ENCODE measurements around the gene CTF1.

Gene CTF1

DNA sequence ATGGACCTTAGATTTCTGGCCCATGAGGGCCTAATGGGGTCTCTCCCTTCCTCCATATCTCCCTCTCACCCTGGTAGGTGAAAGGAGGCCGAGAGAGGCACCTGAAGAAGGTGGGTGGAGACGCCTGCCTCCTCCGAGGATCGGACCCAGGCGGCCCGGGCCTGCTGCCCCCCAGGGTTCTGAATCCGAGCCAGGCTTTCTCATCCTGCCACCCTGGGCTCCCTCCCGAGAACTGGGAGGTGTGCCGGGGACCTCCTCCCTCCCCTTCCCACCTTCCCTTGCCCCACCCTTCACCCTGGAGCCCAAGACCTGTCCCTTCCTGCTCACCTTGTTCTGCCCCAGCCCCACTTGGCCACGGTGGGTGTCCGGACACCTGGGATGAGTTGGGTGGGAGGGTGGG, 32.0 kb downstream of the CTF1 start:
- Histone ChIP-seq H3K27ac (no peak overlapping the region), H3K4me1 (peaks cover 6% of the 10 kb centered on the region), H3K4me2 (ENCODE audit: low read length) (no peak overlapping the region), H3K27me3 (ENCODE audit: control insufficient read depth, insufficient read depth, low read length) (no peaks in the 10 kb centered on the region), H3K4me3 (ENCODE audit: low read depth, low read length) (no peak overlapping the region), H3K9ac (no peak overlapping the region), H2AFZ (no peak overlapping the region), H3K79me2 (no peaks in the 10 kb centered on the region), H3K9me3 (ENCODE audit: control insufficient read depth, low read length) (no peaks in the 10 kb centered on the region), H3K36me3 (ENCODE audit: control insufficient read depth, insufficient read depth, low read length) (no peaks in the 10 kb centered on the region)
- TF ChIP-seq, protein P1, sequence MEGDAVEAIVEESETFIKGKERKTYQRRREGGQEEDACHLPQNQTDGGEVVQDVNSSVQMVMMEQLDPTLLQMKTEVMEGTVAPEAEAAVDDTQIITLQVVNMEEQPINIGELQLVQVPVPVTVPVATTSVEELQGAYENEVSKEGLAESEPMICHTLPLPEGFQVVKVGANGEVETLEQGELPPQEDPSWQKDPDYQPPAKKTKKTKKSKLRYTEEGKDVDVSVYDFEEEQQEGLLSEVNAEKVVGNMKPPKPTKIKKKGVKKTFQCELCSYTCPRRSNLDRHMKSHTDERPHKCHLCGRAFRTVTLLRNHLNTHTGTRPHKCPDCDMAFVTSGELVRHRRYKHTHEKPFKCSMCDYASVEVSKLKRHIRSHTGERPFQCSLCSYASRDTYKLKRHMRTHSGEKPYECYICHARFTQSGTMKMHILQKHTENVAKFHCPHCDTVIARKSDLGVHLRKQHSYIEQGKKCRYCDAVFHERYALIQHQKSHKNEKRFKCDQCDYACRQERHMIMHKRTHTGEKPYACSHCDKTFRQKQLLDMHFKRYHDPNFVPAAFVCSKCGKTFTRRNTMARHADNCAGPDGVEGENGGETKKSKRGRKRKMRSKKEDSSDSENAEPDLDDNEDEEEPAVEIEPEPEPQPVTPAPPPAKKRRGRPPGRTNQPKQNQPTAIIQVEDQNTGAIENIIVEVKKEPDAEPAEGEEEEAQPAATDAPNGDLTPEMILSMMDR (IDR thresholded peaks at IDR 0.05) = no peak

DNA sequence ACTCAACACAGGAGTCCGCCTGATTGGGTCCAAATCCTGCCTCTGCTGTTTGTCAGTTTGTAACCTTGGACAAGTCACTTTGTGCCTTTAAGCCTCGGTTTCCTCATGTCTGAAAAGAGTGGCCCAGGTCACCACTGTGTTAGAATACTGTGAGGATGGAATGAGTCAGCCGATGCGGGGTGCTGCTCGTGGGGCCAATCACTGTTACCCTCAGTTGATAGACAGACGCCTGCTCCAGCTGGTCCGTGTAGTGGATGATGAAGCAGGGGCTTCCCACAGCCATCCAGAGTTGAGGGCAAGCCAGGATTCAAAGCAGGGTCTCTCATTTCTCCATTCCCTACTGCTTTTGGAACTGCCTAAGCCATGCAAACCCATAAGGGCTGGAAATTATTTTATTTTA, 32.8 kb downstream of the CTF1 start:
- no peaks in the 10 kb centered on the region for H3K36me3 ChIP-seq (ENCODE audit: control insufficient read depth, insufficient read depth, low read length)

GRCh38 chr16:30930160-30930571, 33.8 kb downstream of the CTF1 start:
- H3K79me2 ChIP-seq = peaks cover 4% of the 10 kb centered on the region
- no peak overlapping the region for H3K9ac ChIP-seq
- H3K4me1 ChIP-seq = no peaks in the 10 kb centered on the region
- H3K4me3 ChIP-seq (ENCODE audit: low read depth, low read length) = no peak overlapping the region
- no peaks in the 10 kb centered on the region for H3K36me3 ChIP-seq (ENCODE audit: control insufficient read depth, insufficient read depth, low read length)
- no peak overlapping the region for H3K4me2 ChIP-seq (ENCODE audit: low read length)
- H3K27me3 ChIP-seq (ENCODE audit: control insufficient read depth, insufficient read depth, low read length) = no peaks in the 10 kb centered on the region
- H3K9me3 ChIP-seq (ENCODE audit: control insufficient read depth, low read length) = no peaks in the 10 kb centered on the region
- H3K27ac ChIP-seq = no peak overlapping the region
- TF ChIP-seq, protein P1 (IDR thresholded peaks at IDR 0.05) = no peak
- no peak overlapping the region for H2AFZ ChIP-seq

More for the DNA sequence above, 32.8 kb downstream of the CTF1 start:
- no peak overlapping the region for H3K9ac ChIP-seq
- H3K4me1 ChIP-seq = peaks cover 6% of the 10 kb centered on the region
- TF ChIP-seq, protein P1 (IDR thresholded peaks at IDR 0.05) = no peak
- H2AFZ ChIP-seq = no peak overlapping the region
- no peaks in the 10 kb centered on the region for H3K27me3 ChIP-seq (ENCODE audit: control insufficient read depth, insufficient read depth, low read length)
- no peak overlapping the region for H3K27ac ChIP-seq
- H3K4me2 ChIP-seq (ENCODE audit: low read length) = no peak overlapping the region
- no peaks in the 10 kb centered on the region for H3K9me3 ChIP-seq (ENCODE audit: control insufficient read depth, low read length)
- H3K79me2 ChIP-seq = peaks cover 4% of the 10 kb centered on the region
- no peak overlapping the region for H3K4me3 ChIP-seq (ENCODE audit: low read depth, low read length)

- no peaks in the 10 kb centered on the region for H3K36me3 ChIP-seq (ENCODE audit: control insufficient read depth, insufficient read depth, low read length)
- H3K4me3 ChIP-seq (ENCODE audit: low read depth, low read length) = no peak overlapping the region
- peaks cover 4% of the 10 kb centered on the region for H3K79me2 ChIP-seq
- no peak overlapping the region for H3K4me2 ChIP-seq (ENCODE audit: low read length)
- no peaks in the 10 kb centered on the region for H3K4me1 ChIP-seq
- H2AFZ ChIP-seq = no peak overlapping the region
- no peaks in the 10 kb centered on the region for H3K9me3 ChIP-seq (ENCODE audit: control insufficient read depth, low read length)
- TF ChIP-seq, protein P1 (IDR thresholded peaks at IDR 0.05) = no peak
- no peak overlapping the region for H3K27ac ChIP-seq
- H3K27me3 ChIP-seq (ENCODE audit: control insufficient read depth, insufficient read depth, low read length) = no peaks in the 10 kb centered on the region
- no peak overlapping the region for H3K9ac ChIP-seq
Measured at GRCh38 chr16:30931068-30931650, 34.7 kb downstream of the CTF1 start.

All from parathyroid adenoma (tissue), 2 donors.